GM13976 (cell line): ENCODE results near the gene NRIP2.

Experiments used
- DNase-seq: peaks from one replicate; pipeline ENCODE4 v3.0.0; 2012; ENCODE audit warnings: low spot score
- CTCF ChIP-seq: IDR thresholded peaks from 2 replicates; pipeline ENCODE4 v1.5.1; 2012; ENCODE audit warnings: borderline replicate concordance, mild to moderate bottlenecking; ENCODE audit not compliant: insufficient read depth; ENCODE audit errors: extremely low read depth, missing control alignments, control extremely low read depth
- in situ Hi-C: fragments of 300-500 bp; cut with MboI; formaldehyde crosslinking; loops from one replicate; pipeline ENCODE4 v1.12.0; 2022; ENCODE audit warnings: low sequenced_read_pairs, mixed read lengths, inconsistent platforms; ENCODE audit not compliant: unreplicated experiment

The NRIP2 gene

GRCh38 chr12:2857021-2857431, 22.2 kb upstream of the NRIP2 start, which contains the start of gene TEX52:
TEX52 (minus strand) TSS chr12:2857039; CDS start chr12:2857026, 13 bp downstream.
- TF ChIP-seq CTCF = no peak

GRCh38 chr12:2856051-2856450, 21.2 kb upstream of the NRIP2 start:
- in situ Hi-C loops = loop anchor here (25.0 kb wide), 1 partner anchor 181 kb away; no protein-coding TSS in a partner anchor
- TF ChIP-seq CTCF = no peak
- DNase-seq = no peak

More at GRCh38 chr12:2857021-2857431, 22.2 kb upstream of the NRIP2 start, which contains the start of gene TEX52:
- DNase-seq = no peak
- in situ Hi-C loops = loop anchor here (25.0 kb wide), 1 partner anchor 180 kb away; no protein-coding TSS in a partner anchor

GRCh38 chr12:2855546-2855945, 20.7 kb upstream of the NRIP2 start:
- in situ Hi-C loops = loop anchor here (25.0 kb wide), 1 partner anchor 182 kb away; no protein-coding TSS in a partner anchor
- no peak for DNase-seq
- TF ChIP-seq CTCF = no peak

GRCh38 chr12:2854669-2855453, 20.0 kb upstream of the NRIP2 start:
- in situ Hi-C loops = loop anchor here (25.0 kb wide), 1 partner anchor 182 kb away; no protein-coding TSS in a partner anchor
- no peak for DNase-seq
- no peak for TF ChIP-seq CTCF

- in situ Hi-C loops = loop anchor here (25.0 kb wide), 1 partner anchor 184 kb away; no protein-coding TSS in a partner anchor
- DNase-seq = peak; percentile 81
- peak; percentile 45 for TF ChIP-seq CTCF
Observed at GRCh38 chr12:2853626-2854025, 18.8 kb upstream of the NRIP2 start.

GRCh38 chr12:2851931-2852330, 17.1 kb upstream of the NRIP2 start:
- no peak for DNase-seq
- in situ Hi-C loops = loop anchor here (25.0 kb wide), 1 partner anchor 185 kb away; no protein-coding TSS in a partner anchor
- no peak for TF ChIP-seq CTCF
